ENCODE results near the gene EPHA10.

EPHA10 gene

DNA sequence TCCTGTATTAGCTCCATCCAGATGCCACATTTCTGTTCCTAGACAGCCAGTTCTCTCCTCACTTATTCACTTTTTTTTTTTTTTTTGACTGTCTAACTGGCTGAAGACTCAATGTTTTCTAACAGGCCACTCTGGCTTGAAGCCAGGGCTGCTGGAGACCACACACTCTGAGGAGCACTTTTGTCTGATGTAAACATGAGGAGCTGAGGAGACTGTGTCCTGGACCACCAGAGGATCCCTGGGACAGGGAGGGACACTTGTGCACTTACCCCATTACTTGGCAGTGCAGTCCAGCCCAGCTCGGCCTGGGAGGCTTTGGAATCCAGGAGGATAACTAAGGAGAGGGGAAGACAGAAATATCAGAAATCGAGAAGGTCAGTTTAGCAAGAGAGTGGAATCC, 2.4 kb downstream of the EPHA10 start:
- Histone ChIP-seq H3K9me3 (replicated peaks in 1 of 11) (peaks cover 0 to 6% (median 0%) of the 10 kb centered on the region in 11 experiments; a peak in 3 of 22 replicates), H3K4me2 (no peak overlapping the region), H3K27ac (no peak overlapping the region), H4K20me1 (peaks cover 0 to 10% (median 0%) of the 10 kb centered on the region in 11 experiments; a peak in 6 of 22 replicates), H3K9ac (no peak overlapping the region), H3K4me1 (peaks cover 0 to 12% (median 0%) of the 10 kb centered on the region in 10 experiments; a peak in 4 of 20 replicates), H3K27me3 (peaks cover 31 to 44% (median 39%) of the 10 kb centered on the region in 11 experiments), H3K4me3 (no peak overlapping the region), H3K36me3 (no peaks in the 10 kb centered on the region)
- TF ChIP-seq Cebpa-rat (IDR thresholded peaks at IDR 0.05), result no peak

DNA sequence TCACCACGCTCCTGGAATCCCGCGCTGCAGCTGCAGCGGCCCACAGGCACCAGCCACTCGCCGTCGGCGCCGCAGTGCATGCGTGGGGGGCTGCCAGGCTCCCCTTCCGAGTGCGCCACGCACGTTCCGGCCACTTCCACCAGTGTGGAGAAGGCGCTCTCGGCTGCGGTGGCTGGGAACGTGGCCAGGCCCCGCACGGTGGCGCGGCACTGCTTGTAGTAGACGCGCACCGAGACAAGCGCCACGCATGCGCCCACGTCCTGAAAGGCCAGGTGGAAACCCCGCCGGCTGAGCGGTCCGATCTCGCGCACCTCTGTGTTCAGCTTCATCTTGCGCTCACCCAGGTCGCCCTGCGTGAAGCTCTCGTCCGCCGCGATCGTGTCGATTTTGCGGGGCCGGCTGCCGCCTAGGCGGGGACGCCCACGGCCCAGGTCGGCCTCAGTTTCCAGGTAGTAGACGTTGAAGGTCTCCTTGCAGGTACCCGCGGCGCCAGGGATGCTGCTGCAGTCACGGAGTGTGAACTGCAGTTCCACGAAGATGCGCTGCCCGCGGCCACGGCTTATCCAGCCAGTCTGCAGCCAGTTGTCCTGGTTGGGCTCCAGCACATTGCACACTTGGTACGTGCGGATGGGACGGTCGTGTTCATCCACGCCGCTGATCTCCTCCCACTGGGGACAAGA, 3.4 kb downstream of the EPHA10 start:
- H3K27me3 ChIP-seq, result peaks cover 23 to 35% (median 29%) of the 10 kb centered on the region in 11 experiments
- H3K9ac ChIP-seq, result no peak overlapping the region

DNA sequence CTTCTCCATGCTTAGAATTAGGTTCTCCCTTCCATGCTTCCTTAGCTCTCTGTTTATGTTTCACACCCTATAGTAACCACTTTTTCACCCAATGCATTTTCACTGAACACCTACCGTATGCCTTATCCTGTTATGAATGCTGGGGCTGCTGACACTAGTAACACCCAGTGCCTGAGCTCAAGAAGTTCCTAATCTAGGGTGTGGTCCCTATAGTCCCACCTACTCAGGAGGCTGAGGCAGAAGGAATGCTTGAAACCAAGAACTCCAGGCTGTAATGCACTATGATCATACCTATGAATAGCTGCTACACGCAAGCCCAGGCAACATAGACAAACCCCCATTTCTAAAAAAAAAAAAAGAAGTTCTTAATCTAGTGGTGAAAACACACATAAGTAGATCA, 5.5 kb downstream of the EPHA10 start:
- Histone ChIP-seq H3K36me3 (no peaks in the 10 kb centered on the region), H3K4me1 (no peaks in the 10 kb centered on the region), H3K27me3 (peaks cover 2 to 13% (median 8%) of the 10 kb centered on the region in 11 experiments; a peak in 19 of 22 replicates), H3K9me3 (replicated peaks in 1 of 11) (no peaks in the 10 kb centered on the region), H3K4me2 (no peak overlapping the region), H4K20me1 (peaks cover 0 to 10% (median 0%) of the 10 kb centered on the region in 11 experiments; a peak in 6 of 22 replicates), H3K27ac (no peak overlapping the region), H3K4me3 (no peak overlapping the region), H3K9ac (no peak overlapping the region)
- no peak for TF ChIP-seq Cebpa-rat (IDR thresholded peaks at IDR 0.05)

More for the DNA sequence above, 3.4 kb downstream of the EPHA10 start:
- Histone ChIP-seq H3K4me2 (no peak overlapping the region), H3K36me3 (no peaks in the 10 kb centered on the region), H3K9me3 (replicated peaks in 1 of 11) (peaks cover 0 to 6% (median 0%) of the 10 kb centered on the region in 11 experiments; a peak in 3 of 22 replicates), H4K20me1 (peaks cover 0 to 10% (median 0%) of the 10 kb centered on the region in 11 experiments; a peak in 5 of 22 replicates), H3K4me3 (no peak overlapping the region), H3K27ac (no peak overlapping the region), H3K4me1 (peaks cover 0 to 9% (median 0%) of the 10 kb centered on the region in 10 experiments; a peak in 4 of 20 replicates)
- no peak for TF ChIP-seq Cebpa-rat (IDR thresholded peaks at IDR 0.05)

DNA sequence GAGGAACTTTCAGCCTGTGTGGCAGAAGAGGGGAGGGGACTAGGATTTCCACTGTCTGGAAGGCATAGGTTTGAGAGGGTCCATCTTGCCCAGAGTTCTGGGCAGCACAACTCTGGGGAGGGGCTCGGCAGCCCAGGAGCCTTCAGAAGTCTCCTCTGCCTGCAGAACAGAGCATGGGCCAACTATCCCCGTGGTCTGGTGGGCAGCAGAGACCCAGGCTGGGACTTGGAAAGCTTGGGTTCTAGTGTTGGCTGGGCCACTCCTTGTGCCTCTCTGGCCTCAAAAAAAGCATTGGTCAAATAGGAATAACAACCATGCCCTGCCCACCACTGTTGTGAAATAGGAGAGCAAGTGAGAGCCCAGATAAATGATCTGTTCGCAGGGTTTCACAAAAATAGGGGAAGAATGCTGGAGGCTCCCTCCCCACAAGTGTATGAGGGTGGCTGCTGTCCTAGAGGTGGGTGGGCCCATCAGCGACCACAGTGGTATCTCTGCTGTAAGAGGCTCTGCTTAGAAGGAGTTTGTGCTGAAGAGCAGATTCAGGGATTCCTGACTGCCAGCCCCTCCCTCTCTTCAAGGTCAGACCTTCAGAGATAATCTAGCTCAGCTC, 8.9 kb downstream of the EPHA10 start:
- no peak overlapping the region for H3K27ac ChIP-seq
- H3K9me3 ChIP-seq (replicated peaks in 1 of 11), result no peaks in the 10 kb centered on the region
- H3K9ac ChIP-seq, result no peak overlapping the region
- no peaks in the 10 kb centered on the region for H3K36me3 ChIP-seq
- H4K20me1 ChIP-seq, result no peaks in the 10 kb centered on the region; a peak in 2 of 22 replicates
- no peaks in the 10 kb centered on the region for H3K4me1 ChIP-seq
- H3K4me3 ChIP-seq, result no peak overlapping the region
- no peak overlapping the region; a peak in 1 of 22 replicates for H3K4me2 ChIP-seq
- TF ChIP-seq Cebpa-rat (IDR thresholded peaks at IDR 0.05), result no peak
- H3K27me3 ChIP-seq, result peaks cover 0 to 15% (median 0%) of the 10 kb centered on the region in 11 experiments; a peak in 6 of 22 replicates

DNA sequence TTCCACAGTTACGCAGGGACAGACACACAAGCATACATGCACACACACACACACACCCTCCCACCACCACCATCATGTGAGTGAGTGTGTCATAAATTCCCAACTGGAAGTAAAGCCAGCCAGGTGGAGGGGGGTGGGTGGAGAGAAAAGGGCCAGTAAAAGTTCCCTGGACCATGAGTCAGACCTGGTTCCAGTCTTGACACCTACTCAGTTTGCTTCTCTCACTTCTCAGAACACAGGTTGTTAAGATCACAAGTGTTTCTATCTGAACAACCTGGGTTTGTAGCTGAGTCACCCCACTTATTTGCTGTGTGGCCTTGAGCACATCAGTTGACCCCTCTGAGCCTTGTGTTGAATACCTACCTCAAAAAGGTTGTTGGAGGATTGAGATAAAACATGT, 9.6 kb downstream of the EPHA10 start:
- Histone ChIP-seq H3K4me1 (no peaks in the 10 kb centered on the region), H3K27me3 (peaks cover 0 to 15% (median 0%) of the 10 kb centered on the region in 11 experiments; a peak in 6 of 22 replicates), H3K36me3 (no peaks in the 10 kb centered on the region), H4K20me1 (no peaks in the 10 kb centered on the region; a peak in 1 of 22 replicates), H3K4me3 (no peak overlapping the region), H3K9ac (no peak overlapping the region), H3K4me2 (no peak overlapping the region), H3K27ac (no peak overlapping the region), H3K9me3 (replicated peaks in 1 of 11) (no peaks in the 10 kb centered on the region)
- no peak for TF ChIP-seq Cebpa-rat (IDR thresholded peaks at IDR 0.05)

DNA sequence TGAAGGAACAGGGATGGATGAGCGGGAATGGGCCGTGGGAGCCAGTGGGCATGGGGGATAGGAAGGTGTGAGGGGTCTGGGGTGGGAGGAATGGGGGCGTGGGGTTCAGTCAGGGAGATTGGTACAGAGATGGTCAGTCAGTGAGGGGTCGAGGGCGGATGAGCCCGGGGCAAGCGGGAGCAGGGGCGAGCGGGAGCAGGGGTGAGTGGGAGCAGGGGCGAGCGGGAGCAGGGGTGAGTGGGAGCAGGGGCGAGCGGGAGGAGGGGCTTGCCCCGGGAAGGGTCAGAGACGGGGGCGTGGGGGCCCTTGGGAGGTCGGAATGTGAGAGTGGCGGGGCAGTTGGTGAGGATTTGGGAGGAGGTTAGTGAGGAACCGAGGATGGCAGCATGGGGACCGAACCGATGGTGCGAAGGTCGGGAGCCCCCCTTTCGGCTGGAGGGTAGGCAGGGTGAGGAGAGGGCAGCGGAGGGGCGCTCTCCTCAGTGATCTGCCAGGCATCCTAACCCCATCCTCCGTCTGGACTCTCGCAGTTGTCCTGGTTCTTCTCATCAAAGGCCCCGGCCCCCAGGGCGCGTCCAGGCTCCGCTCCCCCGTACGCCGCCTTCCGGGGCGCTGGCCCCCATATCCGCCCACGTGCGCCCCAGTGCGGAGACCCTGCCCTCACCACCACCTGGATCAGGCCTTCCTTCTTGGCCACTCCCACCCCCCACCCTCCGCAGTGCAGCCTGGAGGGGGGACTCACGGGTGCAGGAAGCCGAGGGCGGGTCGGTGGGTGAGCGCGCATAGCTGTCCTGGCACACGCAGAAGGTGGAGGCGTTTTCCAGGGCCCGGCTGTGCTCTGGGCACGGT, 11.2 kb downstream of the EPHA10 start:
- no peak overlapping the region for H3K27ac ChIP-seq
- no peak overlapping the region for H3K4me3 ChIP-seq
- no peak overlapping the region for H3K4me2 ChIP-seq
- peaks cover 0 to 15% (median 0%) of the 10 kb centered on the region in 11 experiments; a peak in 6 of 22 replicates for H3K27me3 ChIP-seq
- no peaks in the 10 kb centered on the region; a peak in 1 of 22 replicates for H4K20me1 ChIP-seq
- H3K9ac ChIP-seq, result no peak overlapping the region
- TF ChIP-seq Cebpa-rat (IDR thresholded peaks at IDR 0.05), result no peak
- no peaks in the 10 kb centered on the region for H3K4me1 ChIP-seq
- no peaks in the 10 kb centered on the region for H3K36me3 ChIP-seq
- no peaks in the 10 kb centered on the region for H3K9me3 ChIP-seq (replicated peaks in 1 of 11)

DNA sequence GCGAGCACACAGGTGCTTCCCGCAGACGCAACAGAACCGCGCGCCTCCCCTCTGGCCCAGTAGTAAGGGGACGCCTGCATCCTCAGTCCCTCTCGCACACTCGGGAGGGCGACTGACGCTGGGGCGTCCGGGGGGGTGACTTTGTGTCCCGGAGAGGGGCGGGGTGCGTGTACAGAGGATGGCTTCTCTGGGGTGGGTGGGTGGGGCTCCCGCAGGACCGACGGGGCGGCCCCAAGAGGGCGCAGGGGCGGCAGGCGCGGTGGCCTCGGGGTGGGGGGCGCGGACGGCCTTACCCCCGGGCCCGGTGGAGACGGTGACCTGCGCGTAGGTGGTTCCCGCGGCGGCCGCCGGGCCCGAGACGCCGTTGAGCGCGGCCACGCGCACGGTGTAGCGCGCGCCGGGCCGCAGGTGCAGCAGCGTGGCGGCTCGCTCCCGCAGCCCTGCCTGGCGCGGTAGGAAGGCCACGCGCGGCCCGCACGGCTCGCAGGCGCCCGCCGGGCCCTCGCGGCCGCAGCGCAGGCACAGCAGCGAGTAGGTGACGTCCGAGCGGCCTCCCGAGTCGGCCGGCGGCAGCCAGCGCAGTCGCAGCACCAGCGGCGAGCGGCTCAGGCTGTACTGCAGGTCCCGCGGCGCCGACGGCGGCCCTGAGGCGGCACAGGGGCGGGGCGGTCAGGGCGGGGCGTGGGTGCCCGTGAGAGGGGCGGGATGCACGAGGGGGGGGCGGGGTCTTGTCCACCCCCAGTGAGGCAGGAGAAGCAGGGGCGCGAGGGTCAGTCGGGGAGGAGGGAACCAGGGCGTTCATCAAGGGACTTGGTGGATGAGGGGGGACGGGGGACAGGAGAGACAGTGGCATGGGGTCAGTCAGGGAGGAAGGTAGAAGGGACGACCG, 12.1 kb downstream of the EPHA10 start:
- H3K4me2 ChIP-seq, result no peak overlapping the region
- H3K4me3 ChIP-seq, result no peak overlapping the region
- H3K9me3 ChIP-seq (replicated peaks in 1 of 11), result no peaks in the 10 kb centered on the region; a peak in 1 of 22 replicates
- no peaks in the 10 kb centered on the region for H3K36me3 ChIP-seq
- no peaks in the 10 kb centered on the region for H3K4me1 ChIP-seq
- TF ChIP-seq Cebpa-rat (IDR thresholded peaks at IDR 0.05), result no peak
- no peak overlapping the region for H3K27ac ChIP-seq
- H3K27me3 ChIP-seq, result peaks cover 0 to 15% (median 0%) of the 10 kb centered on the region in 11 experiments; a peak in 6 of 22 replicates
- H4K20me1 ChIP-seq, result no peaks in the 10 kb centered on the region; a peak in 1 of 22 replicates
- no peak overlapping the region for H3K9ac ChIP-seq

DNA sequence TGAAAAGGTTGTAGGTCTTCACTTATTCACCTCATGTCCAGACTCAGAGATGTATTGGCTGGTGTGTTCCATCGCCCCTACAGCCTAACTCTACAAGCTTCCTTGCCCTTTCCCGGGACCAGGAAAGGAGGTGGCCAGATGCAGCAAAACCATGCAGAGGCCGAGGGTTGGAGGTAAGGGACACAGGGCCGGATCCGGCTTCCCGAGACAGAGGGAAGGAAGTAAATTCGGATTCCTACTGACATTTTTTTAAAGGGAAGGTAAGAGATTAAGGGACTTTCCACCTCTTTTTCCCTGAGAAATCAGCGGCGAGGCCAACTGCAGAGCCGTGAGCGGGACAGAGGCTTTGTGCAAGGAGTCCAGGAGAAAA, 12.7 kb downstream of the EPHA10 start:
- H3K4me2 ChIP-seq, result no peak overlapping the region
- peaks cover 0 to 15% (median 0%) of the 10 kb centered on the region in 11 experiments; a peak in 6 of 22 replicates for H3K27me3 ChIP-seq
- no peak overlapping the region for H3K4me3 ChIP-seq
- H3K9ac ChIP-seq, result no peak overlapping the region
- no peaks in the 10 kb centered on the region for H3K4me1 ChIP-seq
- no peak overlapping the region for H3K27ac ChIP-seq
- TF ChIP-seq Cebpa-rat (IDR thresholded peaks at IDR 0.05), result no peak
- no peaks in the 10 kb centered on the region; a peak in 1 of 22 replicates for H4K20me1 ChIP-seq
- no peaks in the 10 kb centered on the region for H3K36me3 ChIP-seq
- H3K9me3 ChIP-seq (replicated peaks in 1 of 11), result peaks cover 1 to 4% (median 3%) of the 10 kb centered on the region in 11 experiments; a peak in 17 of 22 replicates
